ENCODE measurements around the gene PPFIA2.

DNA sequence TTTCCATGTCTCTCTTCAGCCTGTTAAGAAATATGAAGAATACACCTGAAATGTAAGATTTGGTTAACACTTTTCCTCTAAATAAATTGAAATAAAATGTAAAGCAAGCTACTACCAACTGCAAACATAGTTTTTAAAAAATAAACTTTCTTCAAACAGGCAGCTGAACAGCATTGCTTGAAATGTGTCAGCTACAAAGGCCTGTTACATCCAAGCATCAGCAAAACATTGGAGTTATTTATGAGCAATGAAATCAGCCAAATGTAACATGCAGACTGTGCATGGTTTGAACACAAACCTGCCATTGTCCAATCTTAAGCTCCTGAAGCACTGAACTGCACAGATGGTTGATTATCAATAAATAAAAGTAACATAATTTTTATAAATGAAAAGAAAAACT lies 390.0 kb downstream of the PPFIA2 start:
- TF ChIP-seq, protein P1, sequence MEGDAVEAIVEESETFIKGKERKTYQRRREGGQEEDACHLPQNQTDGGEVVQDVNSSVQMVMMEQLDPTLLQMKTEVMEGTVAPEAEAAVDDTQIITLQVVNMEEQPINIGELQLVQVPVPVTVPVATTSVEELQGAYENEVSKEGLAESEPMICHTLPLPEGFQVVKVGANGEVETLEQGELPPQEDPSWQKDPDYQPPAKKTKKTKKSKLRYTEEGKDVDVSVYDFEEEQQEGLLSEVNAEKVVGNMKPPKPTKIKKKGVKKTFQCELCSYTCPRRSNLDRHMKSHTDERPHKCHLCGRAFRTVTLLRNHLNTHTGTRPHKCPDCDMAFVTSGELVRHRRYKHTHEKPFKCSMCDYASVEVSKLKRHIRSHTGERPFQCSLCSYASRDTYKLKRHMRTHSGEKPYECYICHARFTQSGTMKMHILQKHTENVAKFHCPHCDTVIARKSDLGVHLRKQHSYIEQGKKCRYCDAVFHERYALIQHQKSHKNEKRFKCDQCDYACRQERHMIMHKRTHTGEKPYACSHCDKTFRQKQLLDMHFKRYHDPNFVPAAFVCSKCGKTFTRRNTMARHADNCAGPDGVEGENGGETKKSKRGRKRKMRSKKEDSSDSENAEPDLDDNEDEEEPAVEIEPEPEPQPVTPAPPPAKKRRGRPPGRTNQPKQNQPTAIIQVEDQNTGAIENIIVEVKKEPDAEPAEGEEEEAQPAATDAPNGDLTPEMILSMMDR (optimal IDR thresholded peaks at IDR 0.05 in 1 of 3, IDR thresholded peaks at IDR 0.05 in 1 of 3, conservative IDR thresholded peaks at IDR 0.05 in 1 of 3; ENCODE audit: extremely low read depth in 1 of 3, insufficient read depth in 2 of 3, low read length in 3 of 3), result no peak
- no peak for TF ChIP-seq EZH2 (IDR thresholded peaks at IDR 0.05; ENCODE audit: low read length)
